GM12878 (cell line): Measurements from ENCODE around the gene CCDC74A. TPM values are rescaled to one million over a fixed set of nuclear protein-coding genes. Genes with fewer than 3 reads are reported as not detected.

ENCODE experiments used
- ATF3 ChIP-seq: IDR thresholded peaks from 2 replicates; pipeline ENCODE4 v1.6.1; 2011; ENCODE audit warnings: low read depth, mild to moderate bottlenecking, low read length, moderate library complexity, borderline replicate concordance; ENCODE audit errors: extremely low read depth
- CHD4 ChIP-seq: fragments of 200-600 bp; sonication (generic); IDR thresholded peaks from 2 replicates; pipeline ENCODE4 v1.6.1; 2016; ENCODE audit warnings: mild to moderate bottlenecking
- CREM ChIP-seq: IDR thresholded peaks from 2 replicates; pipeline ENCODE4 v1.6.1; 2014; ENCODE audit warnings: antibody characterized with exemption, low read depth
- CTCF ChIP-seq, 3 experiments: IDR thresholded peaks in 2 of 3; conservative IDR thresholded peaks in 1 of 3; 2 replicates each; pipeline ENCODE4 v1.5.1; 2011; ENCODE audit warnings: low read depth in 3 of 3, low read length in 3 of 3, mild to moderate bottlenecking in 3 of 3, control low read depth in 2 of 3, moderate library complexity in 2 of 3, inconsistent platforms in 1 of 3, mixed read lengths in 1 of 3; ENCODE audit not compliant: control insufficient read depth in 2 of 3, insufficient read depth in 1 of 3; ENCODE audit errors: extremely low read depth in 1 of 3
- ETV6 ChIP-seq, 2 experiments: fragments of 450-650 bp in 1 of 2; IDR thresholded peaks in 1 of 2; conservative IDR thresholded peaks in 1 of 2; 2 replicates each; pipeline ENCODE4 v1.6.1; 2014; ENCODE audit warnings: antibody characterized with exemption in 1 of 2, borderline replicate concordance in 1 of 2, low read depth in 1 of 2, mild to moderate bottlenecking in 1 of 2, moderate library complexity in 1 of 2
- HSF1 ChIP-seq: fragments of 150-350 bp; IDR thresholded peaks from 2 replicates; pipeline ENCODE4 v1.6.1; 2014; ENCODE audit warnings: mild to moderate bottlenecking, low read depth, low read length
- MAX ChIP-seq: IDR thresholded peaks from 2 replicates; pipeline ENCODE4 v1.6.1; 2012; ENCODE audit warnings: low read depth, low read length, improper control_type of control experiment
- NBN ChIP-seq: fragments of 450-650 bp; IDR thresholded peaks from 2 replicates; pipeline ENCODE4 v1.6.1; 2016
- NKRF ChIP-seq: fragments of 450-650 bp; conservative IDR thresholded peaks from 2 replicates; pipeline ENCODE4 v1.6.1; 2017; ENCODE audit warnings: mild to moderate bottlenecking, moderate library complexity
- POLR2A ChIP-seq: IDR thresholded peaks from 2 replicates; pipeline ENCODE4 v1.6.1; 2011; ENCODE audit warnings: low read depth, mild to moderate bottlenecking, low read length
- RELA ChIP-seq: fragments of 450-650 bp; IDR thresholded peaks from 2 replicates; pipeline ENCODE4 v1.8.0; 2014; ENCODE audit warnings: borderline replicate concordance; ENCODE audit not compliant: partially characterized antibody
- RELB ChIP-seq: fragments of 450-650 bp; IDR thresholded peaks from 2 replicates; pipeline ENCODE4 v1.6.1; 2017; ENCODE audit warnings: low read depth, mild to moderate bottlenecking, moderate library complexity
- TARDBP ChIP-seq: IDR thresholded peaks from 2 replicates; pipeline ENCODE4 v1.6.1; 2016; ENCODE audit warnings: borderline replicate concordance
- TCF3 ChIP-seq: IDR thresholded peaks from 2 replicates; pipeline ENCODE4 v1.6.1; 2012; ENCODE audit warnings: low read depth, mild to moderate bottlenecking, low read length, borderline replicate concordance; ENCODE audit not compliant: insufficient read depth
- ZBTB40 ChIP-seq: fragments of 450-650 bp; IDR thresholded peaks from 2 replicates; pipeline ENCODE4 v1.6.1; 2016; ENCODE audit warnings: mild to moderate bottlenecking, moderate library complexity, borderline replicate concordance
- polyA plus RNA-seq, 11 experiments: library from polyadenylated mRNA; depleted of rRNA in 4 of 11; unstranded in 6 of 11; stranded (reverse) in 5 of 11; fragments of >200 nt; fragmentation: Nextera tagmentation in 4 of 11; fragmentation: Illumina TruSeq in 1 of 11; extraction: Ambion mirVana in 4 of 11; extraction: Trizol in 1 of 11; gene quantifications; 1 replicate in 1 of 11; 2 replicates in 10 of 11; pipeline versions ENCODE4 v1.2.1 to v1.2.3, GENCODE V29; 2011 to 2016; ENCODE audit warnings: inconsistent platforms in 2 of 11, missing spikeins in 2 of 11, low read depth in 1 of 11
- total RNA-seq, 4 experiments: library from RNA; depleted of rRNA in 3 of 4; stranded (reverse); fragments of >200 nt in 3 of 4; fragmentation: Illumina TruSeq in 1 of 4; extraction: Trizol in 1 of 4; gene quantifications; 2 replicates each; pipeline versions ENCODE4 v1.2.1 to v1.2.3, GENCODE V29; 2013 to 2021

Gene CCDC74A
- total and polyA plus RNA-seq, 10 of the 15 experiments (the other 5 are each of a cell fraction or from before 2014, with no cell fraction given), result 14.3 to 133 (median 64.2) TPM

GRCh38 chr2:131492418-131493198 lies 35.1 kb upstream of the CCDC74A start (continued):
- TF ChIP-seq ZBTB40 (no peak), HSF1 (no peak), ETV6 (conservative IDR thresholded peaks at IDR 0.05 in 1 of 2, IDR thresholded peaks at IDR 0.05 in 1 of 2; ENCODE audit: borderline replicate concordance in 1 of 2, low read depth in 1 of 2) (0 out of 4 replicates have a peak, but pooled peaks of 1 of the 2 experiments have one; percentile 16), CHD4 (no peak), TCF3 (0 out of 2 replicates have a peak, but pooled peaks have one; percentile 11), CREM (peak; percentile 99), ATF3 (peak; percentile 51; the same call in 1 of the 2 replicates), NBN (peak; percentile 87), RELA (peak; percentile 20), NKRF (peak; percentile 18; the same call in 1 of the 2 replicates), CTCF (IDR thresholded peaks at IDR 0.05 in 2 of 3, conservative IDR thresholded peaks at IDR 0.05 in 1 of 3; ENCODE audit: control insufficient read depth in 2 of 3, extremely low read depth in 1 of 3, insufficient read depth in 1 of 3, low read depth in 3 of 3, low read length in 3 of 3) (peak; percentile 61 to 80 (median 77)), TARDBP (0 out of 2 replicates have a peak, but pooled peaks have one; percentile 62), MAX (peak; percentile 25; the same call in 1 of the 2 replicates), RELB (peak; percentile 64), POLR2A (peak; percentile 78)
